Dermis microvascular lymphatic vessel endothelial cell (primary cell): ENCODE results near the gene SORL1-AS1.
"Not testable (repeated sequence)": the region's sequence is repeated elsewhere in the genome, so short reads cannot be mapped to it uniquely, and the experiment has no call there.

Experiments
- DNase-seq, 2 donors: peaks; one replicate each; pipeline versions ENCODE4 v3.0.0 to v3.0.0-alpha.2; 2010; ENCODE audit warnings: low read depth in 2 of 2

The SORL1-AS1 gene

DNA sequence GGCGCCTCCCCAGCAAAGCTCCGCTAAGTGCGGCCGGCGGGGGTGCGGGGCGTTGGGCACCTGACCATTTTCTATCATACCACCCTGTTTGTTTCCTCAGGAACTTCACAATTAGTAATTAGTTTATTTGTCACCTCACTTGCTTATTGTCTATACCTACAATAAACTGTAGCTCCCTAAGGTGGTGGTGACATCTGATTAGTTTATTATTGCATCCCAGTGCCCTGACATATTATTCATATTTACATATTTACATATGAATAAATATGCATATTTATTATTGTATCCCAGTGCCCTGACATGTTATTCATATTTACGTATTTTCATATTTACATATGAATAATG lies 25.4 kb downstream of the SORL1-AS1 start:
- no peak for DNase-seq

DNA sequence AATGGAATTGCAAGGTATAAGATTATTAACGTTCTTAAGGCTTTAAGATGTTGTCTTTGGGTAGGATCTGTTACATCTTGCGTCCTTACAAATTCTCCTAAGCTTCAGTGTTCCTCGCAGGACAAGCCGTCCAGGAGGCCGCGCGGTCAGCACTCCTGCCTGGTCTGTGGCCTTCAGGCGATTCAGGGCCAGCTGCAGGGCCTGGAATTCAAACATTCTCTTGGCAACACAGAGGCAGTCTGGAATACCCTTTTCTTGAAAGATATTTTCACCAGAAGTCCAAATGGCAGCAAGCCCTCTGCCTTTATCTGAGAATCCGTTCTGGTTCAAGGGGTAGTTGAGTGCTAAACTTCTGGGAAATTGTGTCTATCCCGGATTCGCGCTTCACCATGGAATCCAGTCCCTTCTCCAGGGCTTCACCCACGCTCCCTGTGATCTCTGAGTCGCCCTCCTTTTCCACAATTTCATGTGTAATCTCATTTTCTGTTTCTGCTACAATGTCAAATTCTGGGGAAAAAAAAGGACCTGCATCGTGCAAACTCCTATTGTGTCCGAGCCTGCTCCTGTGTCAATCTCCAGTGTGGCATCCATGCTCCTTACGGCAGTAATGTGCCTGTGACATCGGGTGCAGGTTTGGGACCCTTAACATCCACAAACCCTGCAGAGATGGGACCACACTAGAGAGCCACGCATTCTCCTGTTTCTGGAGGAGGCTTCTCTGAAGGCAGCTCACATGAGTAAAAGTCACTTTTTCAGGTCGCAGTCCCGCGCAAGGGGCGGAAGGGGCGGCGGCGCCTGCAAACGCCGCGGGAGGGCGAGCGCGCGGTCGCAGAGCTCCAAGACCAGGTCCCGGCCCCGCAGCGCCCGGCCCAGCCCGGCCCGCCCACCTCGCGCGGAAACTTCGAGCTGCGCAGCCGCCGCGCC lies 26.0 kb downstream of the SORL1-AS1 start:
- no peak for DNase-seq

DNA sequence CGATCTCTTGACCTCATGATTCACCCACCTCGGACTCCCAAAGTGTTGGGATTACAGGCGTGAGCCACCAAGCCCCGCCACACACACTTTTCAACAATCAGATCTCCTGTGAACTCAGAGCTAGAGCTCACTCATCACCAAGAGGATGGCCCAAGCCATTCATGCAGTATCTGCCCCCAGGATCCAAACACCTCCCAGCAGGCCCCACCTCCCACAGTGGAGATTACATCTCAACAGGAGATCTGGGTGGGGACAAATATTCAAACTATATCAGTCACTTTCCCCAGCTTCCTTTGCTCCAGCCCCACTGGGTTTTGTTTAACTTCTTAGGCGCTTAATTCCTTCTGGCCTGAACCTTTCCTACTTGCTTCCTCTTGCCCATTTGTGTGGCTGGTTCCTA lies 26.9 kb downstream of the SORL1-AS1 start:
- no peak for DNase-seq

DNA sequence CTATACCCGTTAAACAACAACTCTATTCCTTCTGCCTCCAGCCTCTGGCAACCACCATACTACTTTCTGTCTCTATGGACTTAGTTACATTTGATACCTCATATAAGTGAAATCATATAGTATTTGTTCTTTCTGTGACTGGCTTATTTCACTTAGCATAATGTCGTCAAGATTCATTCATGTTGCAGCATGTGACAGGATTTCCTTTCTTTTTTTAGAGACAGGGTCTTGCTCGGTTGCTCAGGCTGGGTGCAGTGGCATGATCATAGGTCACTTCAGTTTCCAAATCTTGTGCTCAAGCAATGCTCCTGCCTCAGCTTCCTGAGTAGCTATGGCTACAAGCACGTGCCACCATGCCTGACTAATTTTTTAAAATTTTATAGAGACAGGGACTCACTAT lies 30.1 kb downstream of the SORL1-AS1 start:
- no peak for DNase-seq

DNA sequence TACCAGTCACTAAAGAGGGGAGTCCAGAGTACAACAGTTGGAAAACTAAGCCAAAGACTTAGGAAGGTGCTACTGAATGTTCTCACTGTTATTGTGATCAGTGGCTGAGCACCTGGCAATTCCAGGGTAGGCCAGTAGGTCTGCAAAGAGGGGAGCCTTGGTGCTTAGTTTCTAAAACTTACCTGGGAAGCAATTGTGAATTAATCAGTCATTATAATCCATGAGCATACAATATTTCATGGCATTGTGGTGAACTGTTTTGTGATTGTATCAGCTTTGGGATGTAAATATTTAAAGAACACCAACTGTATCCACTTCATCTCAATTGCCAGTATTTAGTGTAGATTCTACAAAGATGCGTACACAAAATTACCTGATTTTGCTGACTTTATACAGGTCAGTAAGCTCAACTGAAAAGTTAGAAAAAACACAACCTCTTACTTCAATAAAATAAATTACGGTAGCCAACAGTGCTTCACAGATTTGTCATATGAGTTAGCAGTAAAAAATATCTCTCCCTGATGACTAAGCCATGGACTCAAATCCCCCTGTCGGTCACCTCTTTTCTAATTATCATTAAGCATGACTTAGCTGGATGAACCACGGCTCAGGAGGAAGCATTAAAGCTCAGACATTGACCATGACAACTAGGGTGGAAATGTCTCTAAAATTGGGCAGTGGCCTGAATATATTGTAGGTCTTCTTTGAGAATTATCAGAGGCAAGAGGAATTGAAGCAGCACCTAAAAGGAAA lies 31.4 kb downstream of the SORL1-AS1 start:
- no peak for DNase-seq

DNA sequence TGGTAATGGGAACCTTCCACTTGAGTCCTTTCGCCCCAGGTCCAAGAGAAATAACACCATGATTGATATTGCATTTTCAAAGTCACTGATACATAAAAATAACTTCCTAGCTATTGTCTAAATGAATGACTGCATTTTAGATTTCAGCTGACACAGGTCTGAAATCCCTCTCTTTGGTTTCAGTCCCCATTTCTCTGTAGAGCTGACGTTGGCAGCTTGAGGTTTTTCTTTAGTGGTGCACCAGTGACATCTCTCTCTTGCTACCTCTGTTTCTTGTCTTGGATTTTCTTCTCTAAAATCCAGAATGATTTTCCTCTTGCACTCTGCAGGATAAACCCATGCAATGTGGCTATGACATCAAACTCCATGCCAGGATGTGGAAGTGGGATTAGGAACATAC lies 32.4 kb downstream of the SORL1-AS1 start:
- no peak for DNase-seq

DNA sequence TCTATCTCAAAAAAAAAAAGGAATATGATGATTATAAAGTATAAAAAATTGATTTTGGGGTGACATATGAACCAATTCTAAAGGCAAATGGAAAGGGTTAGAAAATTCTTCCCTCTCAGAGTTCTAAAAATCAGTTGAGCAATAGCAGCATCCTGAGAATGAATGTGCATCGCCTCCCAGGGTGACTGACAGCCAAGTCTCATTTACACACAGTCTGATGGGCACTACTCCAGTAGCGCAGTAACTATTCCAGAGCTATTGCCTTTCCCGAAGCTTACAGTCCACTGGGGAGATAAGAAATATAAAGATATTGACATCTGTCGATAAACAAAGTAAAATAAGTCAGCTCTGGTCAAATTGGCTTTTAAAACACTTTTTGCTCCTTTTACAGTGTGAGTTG lies 32.9 kb downstream of the SORL1-AS1 start:
- DNase-seq: no peak

DNA sequence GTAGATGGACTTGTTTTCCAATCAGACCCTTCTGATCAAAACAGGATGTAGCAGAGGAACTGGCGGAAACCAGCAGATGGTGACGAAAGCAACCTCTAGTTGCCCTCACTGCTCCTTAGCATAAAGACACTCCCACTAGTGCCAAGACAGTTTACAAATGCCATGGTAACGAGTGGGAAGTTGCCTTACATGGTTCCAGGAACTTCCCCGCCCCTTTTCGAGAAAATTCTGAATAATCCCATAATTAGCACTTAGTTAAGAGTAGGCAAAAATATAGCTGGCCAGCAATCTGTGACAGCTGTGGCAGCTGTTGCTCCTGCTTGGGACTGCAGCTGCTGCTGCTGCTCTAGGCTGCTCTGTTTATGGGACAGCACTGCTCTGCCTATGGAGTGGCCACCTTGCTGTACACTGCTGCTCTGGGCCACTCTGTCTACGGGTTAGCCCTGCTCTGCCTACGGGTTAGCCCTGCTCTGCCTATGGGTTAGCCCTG lies 34.1 kb downstream of the SORL1-AS1 start:
- no peak for DNase-seq

DNA sequence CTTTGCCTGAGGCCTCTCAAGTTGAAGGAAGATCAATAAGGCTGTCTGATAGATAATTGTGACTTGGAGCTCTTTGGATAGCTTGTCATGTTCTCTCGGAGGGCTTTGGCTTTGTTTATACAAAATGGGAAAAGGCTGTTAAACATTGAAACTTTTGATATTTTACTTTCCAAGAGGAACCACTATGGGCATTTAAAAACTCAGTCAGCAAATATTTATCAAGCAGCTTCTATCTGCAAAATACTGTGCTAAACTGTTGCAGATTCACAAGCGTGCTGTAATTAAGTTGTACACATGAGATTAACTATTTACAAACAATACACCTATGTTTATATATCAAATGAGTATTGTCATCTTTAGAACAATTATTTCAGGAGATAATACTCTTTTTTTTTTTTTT lies 35.2 kb downstream of the SORL1-AS1 start:
- no peak for DNase-seq

DNA sequence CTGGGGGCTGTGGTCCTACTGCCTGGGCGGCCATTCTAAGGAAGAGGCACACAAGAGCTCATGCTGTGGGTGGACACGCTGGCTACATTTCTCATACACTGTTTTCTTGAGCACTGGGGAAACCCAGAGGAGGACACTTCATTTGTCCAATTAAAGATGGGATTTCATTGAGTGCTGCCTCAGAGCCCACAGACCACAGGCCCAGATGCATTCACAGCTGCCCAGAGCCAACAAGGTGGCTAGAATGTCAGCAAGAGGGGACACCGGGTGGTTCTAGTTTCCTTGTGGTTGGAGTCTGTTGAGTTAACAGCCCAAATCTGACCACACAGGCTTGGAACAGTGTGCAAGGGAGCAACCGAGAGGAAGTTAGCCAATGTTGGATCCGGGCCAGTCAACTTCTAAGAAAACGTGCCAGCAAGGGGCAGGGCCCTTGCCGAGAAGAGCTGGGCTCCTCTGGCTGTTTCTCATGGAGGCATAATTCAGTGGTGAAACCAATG lies 35.7 kb downstream of the SORL1-AS1 start:
- DNase-seq: no peak

DNA sequence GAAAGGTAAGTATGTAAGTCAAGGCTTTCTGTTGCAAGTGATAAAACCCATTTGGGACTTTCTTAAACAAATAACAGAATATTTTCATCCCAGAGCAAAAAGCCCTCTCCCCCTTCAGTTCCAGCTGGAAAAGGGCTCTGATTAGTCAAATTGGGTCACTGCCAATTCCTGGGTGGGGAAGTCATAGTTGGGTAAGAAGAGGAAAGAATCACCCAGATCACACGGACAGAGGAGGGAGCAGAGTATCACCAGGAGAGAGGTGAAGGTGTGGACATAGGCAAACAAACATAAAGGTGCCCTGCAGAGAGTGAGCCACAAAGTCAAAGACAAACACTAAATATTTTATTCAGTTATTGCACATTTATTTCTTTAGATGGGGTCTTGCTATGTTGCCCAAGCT lies 36.9 kb downstream of the SORL1-AS1 start:
- DNase-seq: no peak

DNA sequence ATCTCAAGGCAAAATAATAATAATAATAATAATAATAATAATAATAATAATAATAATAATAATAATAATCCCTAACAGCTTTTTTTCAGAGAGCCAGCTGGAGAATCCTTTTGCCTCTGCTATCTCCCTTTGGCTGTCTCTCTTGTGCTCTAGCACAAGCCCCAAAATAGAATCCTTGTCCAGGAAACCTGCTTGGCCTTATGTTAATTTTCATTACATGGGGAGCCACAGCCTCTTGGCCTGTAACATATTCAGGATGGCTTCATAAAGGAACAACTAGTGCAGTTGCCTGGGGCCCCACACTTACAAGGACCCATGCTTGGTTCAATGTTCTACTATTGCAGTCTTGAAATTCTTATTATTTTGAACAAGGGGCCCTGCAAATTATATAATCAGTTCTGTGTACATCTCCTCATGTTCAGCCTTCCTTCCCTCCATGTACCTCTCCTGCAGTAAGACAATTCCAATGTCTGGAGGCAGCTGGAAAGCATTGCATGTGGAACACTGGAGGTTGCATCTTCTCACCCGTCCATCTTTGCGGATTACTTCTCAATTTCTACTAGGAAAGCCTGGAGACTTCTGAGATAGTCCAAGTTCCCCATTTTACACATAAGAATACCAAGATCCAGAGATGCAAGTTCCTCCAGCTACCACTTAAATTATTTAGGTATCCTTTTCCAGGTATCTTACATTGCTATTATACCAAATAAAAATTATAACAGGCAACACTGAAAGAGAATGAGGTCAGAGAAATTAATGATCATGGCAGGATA lies 38.4 kb downstream of the SORL1-AS1 start:
- no peak for DNase-seq

DNA sequence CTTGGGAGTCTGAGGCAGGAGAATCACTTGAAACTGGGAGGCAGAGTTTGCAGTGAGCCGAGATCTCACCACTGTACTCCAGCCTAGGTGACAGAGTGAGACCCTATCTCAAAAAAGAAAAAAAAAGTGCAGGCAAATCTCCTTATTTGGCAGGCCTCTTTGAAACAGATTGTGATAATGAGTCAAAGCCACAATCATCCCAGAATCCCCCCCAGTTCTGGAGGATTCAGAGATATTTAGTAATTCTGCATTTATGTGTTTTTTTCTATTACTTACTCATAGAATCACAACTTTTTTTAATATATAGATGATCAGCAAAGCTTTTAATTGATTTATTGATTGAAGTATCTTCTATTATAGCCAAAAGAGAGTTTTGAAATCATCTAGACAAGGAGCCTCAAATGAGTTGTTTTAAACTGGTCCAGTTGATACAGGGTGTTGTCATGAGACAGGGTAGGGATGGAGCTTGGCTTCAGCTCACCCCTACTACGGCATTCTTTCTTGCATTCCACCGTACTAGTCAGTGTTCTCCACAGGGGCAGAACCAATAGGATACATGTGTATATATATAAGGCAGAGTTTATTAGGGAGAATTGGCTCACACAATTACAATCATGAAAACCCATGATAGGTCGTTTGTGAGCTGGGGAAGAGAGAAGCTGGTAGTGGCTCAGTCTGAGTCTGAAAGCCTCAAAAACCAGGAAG lies 39.9 kb downstream of the SORL1-AS1 start:
- DNase-seq: no peak

DNA sequence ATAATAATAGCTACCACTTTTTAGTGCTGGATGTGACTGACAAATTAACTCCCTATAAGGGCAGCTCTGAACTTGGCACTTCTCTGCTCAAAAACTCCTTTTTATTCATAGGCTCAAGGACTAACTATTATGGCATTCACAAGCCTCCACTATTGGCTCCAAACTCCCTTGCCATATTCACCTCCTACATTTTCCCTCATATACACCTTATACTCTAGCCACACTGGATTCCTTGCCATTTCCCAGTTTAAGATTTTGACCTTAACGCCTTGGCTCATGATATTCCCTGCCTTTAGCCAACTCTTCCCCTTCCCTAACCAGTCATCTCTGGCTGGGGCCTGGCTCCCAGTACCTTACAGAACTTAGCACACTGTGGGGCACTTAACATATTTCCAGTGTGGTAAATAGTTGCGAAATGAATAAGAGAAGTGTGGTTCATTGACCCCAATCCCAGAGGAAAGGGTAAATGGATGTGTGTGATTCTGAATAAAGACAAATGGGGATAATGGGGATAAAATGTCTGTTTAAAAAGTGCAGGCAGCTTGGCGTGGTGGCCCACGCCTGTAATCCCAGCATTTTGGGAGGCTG lies 40.7 kb downstream of the SORL1-AS1 start:
- DNase-seq: no peak

DNA sequence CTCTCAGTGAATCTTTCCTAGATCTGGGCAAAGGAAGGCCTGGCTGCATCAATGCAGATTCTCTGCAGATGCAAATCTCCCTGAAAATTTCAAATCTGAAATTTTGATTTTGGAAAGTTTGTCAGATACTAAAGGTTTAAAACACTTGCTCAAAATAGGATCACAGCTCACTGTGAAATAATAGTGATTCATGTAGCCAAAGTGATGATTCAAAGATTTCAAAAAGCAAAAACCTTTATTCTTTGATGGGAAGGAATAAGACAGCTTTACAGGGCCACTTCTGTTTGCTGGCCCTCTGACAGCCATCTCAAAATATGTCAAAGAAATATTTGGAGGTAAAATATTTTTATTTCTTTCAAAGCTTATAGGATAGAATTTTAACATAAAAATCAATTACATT lies 41.4 kb downstream of the SORL1-AS1 start:
- DNase-seq: not testable (repeated sequence)

DNA sequence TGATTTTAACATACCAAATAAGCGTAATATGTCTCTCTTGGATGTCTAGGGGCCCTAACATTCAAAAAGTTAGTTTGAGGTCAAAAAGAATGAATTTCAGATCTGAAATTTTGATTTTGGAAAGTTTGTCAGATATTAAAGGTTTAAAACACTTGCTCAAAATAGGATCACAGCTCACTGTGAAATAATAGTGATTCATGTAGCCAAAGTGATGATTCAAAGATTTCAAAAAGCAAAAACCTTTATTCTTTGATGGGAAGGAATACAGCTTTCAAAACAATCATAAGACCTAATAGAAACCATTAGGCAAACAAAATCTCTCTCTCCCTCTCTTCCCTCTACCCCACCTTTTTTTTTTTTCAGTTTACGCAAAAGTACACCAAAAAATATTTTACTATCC lies 42.7 kb downstream of the SORL1-AS1 start:
- DNase-seq: not testable (repeated sequence)

DNA sequence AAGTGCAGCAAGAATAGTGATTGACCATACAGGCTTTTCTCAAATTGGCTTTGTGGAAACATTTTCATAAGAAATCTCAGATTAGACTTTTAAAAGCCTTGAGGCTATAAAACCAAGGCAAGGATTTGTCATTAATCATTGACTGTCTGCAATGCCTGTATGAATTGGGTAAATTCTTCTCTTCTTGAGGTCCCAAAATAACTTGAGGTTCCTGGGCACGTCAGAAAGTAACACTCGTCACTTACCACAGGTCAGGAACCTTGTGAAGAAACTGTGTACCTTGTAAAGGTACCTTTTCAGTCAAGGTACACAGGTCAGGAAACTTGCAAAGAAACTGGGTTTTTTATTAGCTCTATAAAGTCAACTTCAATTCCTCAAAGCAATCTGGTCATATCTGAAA lies 43.9 kb downstream of the SORL1-AS1 start:
- DNase-seq: no peak

DNA sequence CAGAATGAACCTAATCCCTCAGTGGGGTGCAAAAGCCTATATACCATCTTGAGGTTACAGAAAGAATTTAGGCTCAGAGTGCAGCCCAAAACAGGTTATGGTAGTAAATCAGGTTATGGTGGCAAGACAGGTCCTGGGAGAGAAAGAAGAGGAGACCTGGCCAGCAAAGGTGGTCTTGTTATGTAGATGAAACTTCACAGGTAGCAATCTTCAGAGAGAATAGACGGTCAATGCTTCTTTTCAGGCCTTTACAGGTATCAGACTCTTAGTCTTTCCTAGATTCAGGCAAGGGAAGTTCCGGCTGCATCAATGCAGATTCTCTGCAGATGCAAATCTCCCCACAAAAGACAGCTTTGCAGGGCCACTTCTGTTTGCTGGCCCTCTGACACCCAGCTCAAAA lies 46.5 kb downstream of the SORL1-AS1 start:
- DNase-seq: no peak

DNA sequence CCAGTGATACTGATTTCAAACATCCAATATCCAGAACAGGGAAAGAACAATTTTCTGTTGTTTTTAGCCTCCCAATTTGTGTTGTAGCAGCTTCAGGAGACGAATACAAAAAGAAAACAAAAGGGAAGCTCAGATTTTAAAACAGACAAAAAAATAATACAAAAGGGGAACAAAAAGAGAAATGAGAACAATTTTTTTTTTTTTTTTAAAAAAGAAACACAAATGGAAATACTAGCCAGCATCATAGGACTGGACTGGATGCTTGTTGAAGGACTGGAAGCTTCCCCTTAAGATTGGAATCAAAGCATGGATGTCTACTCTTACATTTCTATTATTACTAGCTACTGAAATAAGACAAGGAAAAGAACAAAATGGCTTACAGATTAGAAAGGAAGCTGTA lies 47.1 kb downstream of the SORL1-AS1 start:
- DNase-seq: no peak

DNA sequence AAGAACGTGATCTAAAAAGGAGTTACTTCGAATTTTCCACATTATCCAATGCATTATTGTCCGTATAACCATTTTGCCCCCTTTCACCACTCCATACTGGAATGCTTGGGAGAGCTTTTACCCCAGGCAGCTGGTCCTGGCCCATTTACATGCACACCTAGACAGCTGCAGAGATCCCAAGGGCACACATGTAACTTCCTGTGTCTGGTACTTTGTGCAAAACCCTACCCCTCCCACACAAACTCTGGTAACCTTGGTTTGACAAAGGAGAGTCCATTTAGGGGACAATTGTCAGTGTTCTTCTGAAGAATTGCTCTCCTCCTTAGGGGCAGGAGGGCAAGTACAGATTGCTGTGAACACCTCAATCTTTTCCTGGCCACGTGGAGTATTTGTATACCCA lies 58.0 kb downstream of the SORL1-AS1 start:
- DNase-seq: no peak

DNA sequence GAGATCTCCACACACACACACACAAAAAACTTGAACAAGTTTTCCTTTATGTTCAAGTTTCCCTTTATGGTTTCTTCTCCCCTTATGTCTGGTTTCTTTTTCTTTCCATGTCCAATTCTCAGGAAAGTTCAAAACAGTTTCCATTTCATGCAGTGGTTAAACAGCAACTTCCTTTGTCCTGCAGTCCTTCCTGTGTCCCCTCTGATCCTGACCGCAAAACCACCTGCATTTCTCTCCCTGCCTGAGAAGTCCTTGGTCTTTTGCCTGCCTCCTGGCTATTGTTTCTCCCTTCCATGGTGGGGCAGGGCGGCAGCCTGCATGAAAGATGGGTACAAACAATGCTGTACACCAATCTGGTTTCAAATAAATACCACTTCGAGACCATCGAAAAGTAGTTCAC lies 58.9 kb downstream of the SORL1-AS1 start:
- no peak for DNase-seq
